ENCODE measurements around the gene IL4R. TPM values are rescaled to one million over a fixed set of nuclear protein-coding genes. Genes with fewer than 3 reads are reported as not detected.

The IL4R gene
- 143 TPM for total RNA-seq
- long read RNA-seq, transcript IL4R-202 (11 exons, 3,685 nt) = major isoform, 8 of 93 reads
- long read RNA-seq, transcript IL4R-203 (10 exons, 3,539 nt) = minor isoform, 6 of 93 reads
- long read RNA-seq, partial matches to known transcripts = 17 of 93 reads
- long read RNA-seq, other reads (novel, unspliced or antisense) = 61 of 93 reads

GRCh38 chr16:27313422-27314160 is at the start of gene IL4R:
Gene IL4R (plus strand): TSS chr16:27313974. CDS start chr16:27340204, 26,230 bp downstream.
- Histone ChIP-seq H3K27me3 (ENCODE audit: low read depth) (no peaks in the 10 kb centered on the region), H3K27ac (peak within 1 kb of the TSS; percentile 100), H3K4me1 (peaks cover 50% of the 10 kb centered on the region), H3K36me3 (no peaks in the 10 kb centered on the region), H3K9me3 (no peaks in the 10 kb centered on the region), H3K4me3 (peak within 1 kb of the TSS; percentile 97)
- ATAC-seq (peak; percentile 76 to 85), DNase-seq (peak; percentile 93)
- intact Hi-C loops (cut with DNase I) = no loop called here
- TF ChIP-seq, protein P1, sequence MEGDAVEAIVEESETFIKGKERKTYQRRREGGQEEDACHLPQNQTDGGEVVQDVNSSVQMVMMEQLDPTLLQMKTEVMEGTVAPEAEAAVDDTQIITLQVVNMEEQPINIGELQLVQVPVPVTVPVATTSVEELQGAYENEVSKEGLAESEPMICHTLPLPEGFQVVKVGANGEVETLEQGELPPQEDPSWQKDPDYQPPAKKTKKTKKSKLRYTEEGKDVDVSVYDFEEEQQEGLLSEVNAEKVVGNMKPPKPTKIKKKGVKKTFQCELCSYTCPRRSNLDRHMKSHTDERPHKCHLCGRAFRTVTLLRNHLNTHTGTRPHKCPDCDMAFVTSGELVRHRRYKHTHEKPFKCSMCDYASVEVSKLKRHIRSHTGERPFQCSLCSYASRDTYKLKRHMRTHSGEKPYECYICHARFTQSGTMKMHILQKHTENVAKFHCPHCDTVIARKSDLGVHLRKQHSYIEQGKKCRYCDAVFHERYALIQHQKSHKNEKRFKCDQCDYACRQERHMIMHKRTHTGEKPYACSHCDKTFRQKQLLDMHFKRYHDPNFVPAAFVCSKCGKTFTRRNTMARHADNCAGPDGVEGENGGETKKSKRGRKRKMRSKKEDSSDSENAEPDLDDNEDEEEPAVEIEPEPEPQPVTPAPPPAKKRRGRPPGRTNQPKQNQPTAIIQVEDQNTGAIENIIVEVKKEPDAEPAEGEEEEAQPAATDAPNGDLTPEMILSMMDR (IDR thresholded peaks at IDR 0.05) = no peak

DNA sequence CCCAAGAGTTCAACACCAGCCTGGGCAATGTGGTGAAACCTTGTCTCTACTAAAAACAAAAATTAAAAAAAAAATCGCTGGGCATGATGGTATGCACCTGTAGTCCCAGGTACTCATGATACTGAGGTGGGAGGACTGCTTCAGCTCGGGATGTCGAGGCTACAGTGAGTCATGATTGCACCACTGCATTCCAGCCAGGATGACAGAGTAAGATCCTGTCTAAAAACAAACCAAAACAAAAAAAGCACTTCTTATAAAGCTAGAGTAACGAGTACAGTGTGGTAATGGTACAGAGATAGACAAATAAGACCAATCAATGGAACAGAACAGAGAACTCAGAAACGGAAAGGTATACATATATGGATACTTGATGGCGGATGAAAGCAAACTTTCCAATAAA is 49.6 kb upstream of the IL4R start:
- no peaks in the 10 kb centered on the region for H3K9me3 ChIP-seq
- TF ChIP-seq, protein P1 (IDR thresholded peaks at IDR 0.05) = no peak
- ATAC-seq = peak; percentile 48 to 60
- peaks cover 12% of the 10 kb centered on the region for H3K4me1 ChIP-seq
- H3K27ac ChIP-seq = no peak overlapping the region
- H3K4me3 ChIP-seq = no peak overlapping the region
- DNase-seq = no peak
- intact Hi-C loops (cut with DNase I) = no loop called here
- H3K36me3 ChIP-seq = no peaks in the 10 kb centered on the region
- no peaks in the 10 kb centered on the region for H3K27me3 ChIP-seq (ENCODE audit: low read depth)

- H3K9me3 ChIP-seq = no peaks in the 10 kb centered on the region
- H3K27me3 ChIP-seq (ENCODE audit: low read depth) = no peaks in the 10 kb centered on the region
- intact Hi-C loops (cut with DNase I) = no loop called here
- peaks cover 7% of the 10 kb centered on the region for H3K4me1 ChIP-seq
- H3K27ac ChIP-seq = no peak overlapping the region
- ATAC-seq (no peak), DNase-seq (no peak)
- TF ChIP-seq, protein P1 (IDR thresholded peaks at IDR 0.05) = no peak
- no peaks in the 10 kb centered on the region for H3K36me3 ChIP-seq
- no peak overlapping the region for H3K4me3 ChIP-seq
Observed at GRCh38 chr16:27265982-27266381, 47.8 kb upstream of the IL4R start.

DNA sequence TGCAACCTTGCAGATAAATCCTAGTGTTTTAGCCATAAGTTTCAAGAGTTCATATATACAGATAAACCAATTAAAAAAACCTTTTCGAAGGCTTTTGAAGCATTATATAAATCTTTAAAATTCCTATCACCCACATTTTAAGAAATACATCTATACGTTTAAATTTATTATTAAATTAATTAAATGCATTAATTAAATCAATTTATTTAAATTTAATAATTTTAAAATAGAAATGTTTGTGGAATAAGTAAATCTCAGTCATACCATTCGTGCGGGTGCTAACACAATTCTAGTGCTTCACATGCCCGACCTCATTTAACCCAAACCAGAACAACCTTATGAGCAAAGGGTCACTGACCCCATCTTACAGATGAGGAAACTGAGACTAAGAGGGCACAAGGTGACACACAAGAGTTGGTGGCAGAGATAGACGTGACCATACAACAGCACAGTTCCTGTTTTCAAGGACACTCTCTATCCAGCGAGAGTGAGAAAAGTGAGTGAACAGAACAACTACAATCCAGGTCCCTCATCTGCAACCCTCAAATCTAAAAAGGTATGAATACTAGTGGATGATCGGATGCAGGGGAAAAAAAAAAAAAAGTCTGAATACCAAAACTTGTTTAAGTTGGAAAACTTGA is 46.6 kb upstream of the IL4R start:
- H3K27ac ChIP-seq = no peak overlapping the region
- H3K4me3 ChIP-seq = no peak overlapping the region
- DNase-seq (no peak), ATAC-seq (no peak)
- TF ChIP-seq, protein P1 (IDR thresholded peaks at IDR 0.05) = no peak
- no peaks in the 10 kb centered on the region for H3K9me3 ChIP-seq
- no peaks in the 10 kb centered on the region for H3K27me3 ChIP-seq (ENCODE audit: low read depth)
- H3K4me1 ChIP-seq = peaks cover 7% of the 10 kb centered on the region
- intact Hi-C loops (cut with DNase I) = no loop called here
- no peaks in the 10 kb centered on the region for H3K36me3 ChIP-seq

DNA sequence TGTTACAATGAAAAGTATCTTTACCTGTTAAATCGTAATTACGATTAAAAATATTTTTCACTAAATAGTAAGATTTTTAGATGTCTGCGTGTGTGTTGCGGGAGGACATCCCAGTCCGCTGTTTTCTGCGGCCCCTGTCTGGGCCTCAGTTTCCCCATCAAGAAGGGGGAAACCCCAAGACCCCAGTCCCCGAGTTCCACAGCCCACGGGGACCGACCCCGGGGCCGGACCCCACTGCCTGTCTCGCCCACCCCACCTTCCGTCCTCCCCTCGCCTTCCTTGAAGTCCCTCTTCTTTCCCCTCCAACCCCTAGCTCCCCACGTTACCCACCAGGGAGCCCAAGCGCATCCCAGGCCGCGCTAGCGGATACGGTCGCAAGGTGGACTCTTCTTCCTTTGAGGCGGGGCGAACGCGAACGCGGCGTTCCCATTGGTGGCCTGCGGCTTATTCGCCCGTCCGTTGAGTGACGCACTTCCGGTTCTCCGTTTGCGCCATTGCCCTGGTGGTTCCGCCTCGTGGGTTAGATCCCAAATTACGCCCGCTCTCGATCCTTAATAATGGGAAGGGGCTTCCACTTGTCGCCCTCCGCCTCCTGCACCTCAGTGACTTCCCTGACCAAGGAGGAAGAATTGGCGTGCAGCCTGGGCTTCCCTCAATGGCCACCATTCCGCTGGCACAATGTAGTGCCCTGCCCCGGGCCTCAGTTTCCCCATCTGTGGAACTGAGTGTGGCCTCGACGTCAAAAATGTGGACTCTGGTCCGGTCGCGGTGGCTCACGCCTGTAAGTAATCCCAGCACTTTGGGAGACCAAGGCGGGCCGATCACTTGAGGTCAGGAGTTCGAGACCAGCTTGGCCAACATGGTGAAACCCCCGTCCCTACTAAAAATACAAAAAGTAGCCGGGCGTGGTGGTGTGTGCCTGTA is 45.1 kb upstream of the IL4R start, which contains the start of gene NSMCE1:
Gene NSMCE1, minus strand, starts transcription at position 397 of the 924 bp plus-strand sequence. CDS start 11,202 bp downstream, outside the sequence.
- ATAC-seq = peak; percentile 99

More for the DNA sequence above, 45.1 kb upstream of the IL4R start, which contains the start of gene NSMCE1:
- Histone ChIP-seq H3K36me3 (no peaks in the 10 kb centered on the region), H3K4me3 (peak within 1 kb of the TSS; percentile 85), H3K4me1 (peaks cover 7% of the 10 kb centered on the region), H3K27me3 (ENCODE audit: low read depth) (no peaks in the 10 kb centered on the region), H3K27ac (peak within 1 kb of the TSS; percentile 87), H3K9me3 (no peaks in the 10 kb centered on the region)
- peak; percentile 98 for DNase-seq
- TF ChIP-seq, protein P1 (IDR thresholded peaks at IDR 0.05) = peak; percentile 30
- intact Hi-C loops (cut with DNase I) = no loop called here

All from lower lobe of right lung (tissue), 2 donors.